VCaP (cell line): ENCODE results near the gene OTOGL.
"Not testable (repeated sequence)": the region's sequence is repeated elsewhere in the genome, so short reads cannot be mapped to it uniquely, and the experiment has no call there.

Experiments used
- H3K27ac ChIP-seq: fragments of 450-650 bp; 2 replicates; pipeline ENCODE4 v1.5.1; 2017
- CTCF ChIP-seq: fragments of 450-650 bp; conservative IDR thresholded peaks from 2 replicates; pipeline ENCODE4 v1.5.1; 2017; ENCODE audit warnings: mild to moderate bottlenecking, moderate library complexity

The OTOGL gene

GRCh38 chr12:80059102-80059501, 40.2 kb upstream of the OTOGL start:
- no peak overlapping the region for H3K27ac ChIP-seq
- no peak for TF ChIP-seq CTCF

- TF ChIP-seq CTCF = no peak
- no peak overlapping the region for H3K27ac ChIP-seq
Observed at GRCh38 chr12:80059875-80060274, 39.5 kb upstream of the OTOGL start.

- no peak overlapping the region for H3K27ac ChIP-seq
- no peak for TF ChIP-seq CTCF
Observed at GRCh38 chr12:80064269-80064668, 35.1 kb upstream of the OTOGL start.

DNA sequence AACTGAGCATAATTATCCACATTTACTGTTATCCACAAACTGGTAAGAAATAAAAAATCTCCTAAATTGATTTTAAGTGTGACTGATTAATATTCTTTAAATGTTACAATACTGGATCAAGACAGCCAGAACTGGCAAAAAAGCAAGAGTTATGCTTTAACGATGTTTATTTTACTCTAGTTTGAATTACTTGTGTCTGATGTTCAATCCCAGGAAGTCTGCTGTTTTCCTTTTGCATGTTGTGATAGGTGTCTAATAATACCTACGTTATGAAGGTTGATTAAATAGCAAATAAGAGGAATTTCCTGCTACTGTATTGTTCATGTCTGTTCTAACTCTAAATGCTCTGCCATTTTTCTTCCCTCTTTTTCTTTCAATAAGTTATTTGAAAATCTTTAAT, 34.4 kb upstream of the OTOGL start:
- no peak overlapping the region for H3K27ac ChIP-seq
- TF ChIP-seq CTCF = no peak

- no peak for TF ChIP-seq CTCF
- no peak overlapping the region for H3K27ac ChIP-seq
Observed at GRCh38 chr12:80068173-80068572, 31.2 kb upstream of the OTOGL start.

GRCh38 chr12:80083892-80084614, 15.3 kb upstream of the OTOGL start:
- not testable (repeated sequence) for H3K27ac ChIP-seq

DNA sequence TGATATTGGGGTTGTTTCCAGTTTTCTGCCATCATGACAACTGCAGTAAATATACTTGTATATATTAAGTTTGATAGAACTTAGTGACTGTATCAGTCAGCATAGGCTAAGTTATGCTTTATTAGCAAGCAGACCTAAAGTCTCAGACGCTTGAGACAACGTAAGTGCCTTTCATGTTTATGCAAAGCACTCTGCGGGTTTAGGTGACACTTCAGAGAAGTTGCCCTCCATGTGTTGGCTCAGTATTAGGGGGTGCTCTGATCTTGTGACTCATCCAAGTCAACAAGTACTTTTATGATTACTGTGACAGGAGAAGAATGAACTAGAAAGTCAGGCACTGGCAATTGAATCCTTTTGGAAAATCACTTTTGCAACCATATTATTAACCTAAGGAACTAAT, 13.3 kb upstream of the OTOGL start:
- no peak overlapping the region for H3K27ac ChIP-seq
- no peak for TF ChIP-seq CTCF

DNA sequence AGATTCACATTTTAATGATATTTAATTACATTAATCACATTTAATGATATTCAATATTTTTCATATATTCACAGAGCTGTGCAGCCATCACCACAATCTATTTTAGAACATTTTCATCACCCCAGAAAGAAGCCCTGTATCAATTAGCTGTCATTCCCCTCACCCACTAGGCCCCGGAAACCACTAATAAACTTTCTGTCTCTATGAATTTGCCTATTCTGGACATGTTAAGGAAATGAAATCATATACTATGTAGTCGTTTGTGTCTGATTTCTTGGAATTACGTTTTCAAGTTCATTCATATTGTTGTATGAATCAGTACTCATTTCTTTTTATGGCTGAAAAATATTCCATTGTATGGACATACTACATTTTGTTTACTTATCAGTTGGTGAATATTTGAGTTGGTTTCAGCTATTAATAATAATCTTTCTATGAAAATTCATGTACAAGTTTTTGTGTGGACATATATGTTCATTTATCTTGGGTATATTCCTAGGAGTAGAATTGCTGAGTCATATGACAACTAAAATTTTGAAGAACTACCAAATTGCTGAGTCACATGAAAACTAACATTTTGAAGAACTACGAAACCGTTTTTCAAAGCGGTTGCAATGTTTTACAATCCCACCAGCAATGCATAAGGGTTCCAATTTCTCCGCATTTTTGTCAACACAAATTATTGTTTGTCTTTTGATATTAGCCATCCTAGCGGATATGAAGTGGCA, 11.7 kb upstream of the OTOGL start:
- no peak for TF ChIP-seq CTCF
- no peak overlapping the region for H3K27ac ChIP-seq
